A673 (cell line): ENCODE data around the gene ENKD1. TPM values are rescaled to one million over a fixed set of nuclear protein-coding genes. Genes with fewer than 3 reads are reported as not detected.

Source experiments
- BruUV-seq: library from RNA; stranded (reverse); fragments of 400-500 nt; replicated peaks from 2 replicates; lab custom pipeline; 2021; lab: Mats Ljungman, UMichigan
- CTCF ChIA-PET: fragments of 300-600 bp; sonication (Branson Sonifier 250); formaldehyde crosslinking; loops from one replicate; lab custom pipeline; 2022; ENCODE audit warnings: antibody characterized with exemption; lab: Charles Lee
- POLR2A ChIA-PET: fragments of 300-600 bp; sonication (Branson Sonifier 250); formaldehyde crosslinking; loops from one replicate; lab custom pipeline; 2022; ENCODE audit warnings: antibody characterized with exemption; ENCODE audit not compliant: low non-redundant PET; lab: Charles Lee
- DNase-seq: peaks from one replicate; pipeline ENCODE4 v3.0.0-alpha.2; 2015; ENCODE audit warnings: low spot score
- H3K27ac ChIP-seq: fragments of 200-600 bp; sonication (generic); 2 replicates; pipeline ENCODE4 v1.5.1; 2016; ENCODE audit warnings: mixed run types, low read depth, mild to moderate bottlenecking, mixed read lengths, antibody characterized with exemption, low read length; ENCODE audit not compliant: poor library complexity, severe bottlenecking
- H3K27me3 ChIP-seq: fragments of 200-600 bp; sonication (generic); replicated peaks from 2 replicates; pipeline ENCODE4 v1.6.1; 2017; ENCODE audit warnings: mixed run types, low read depth, mild to moderate bottlenecking, mixed read lengths, antibody characterized with exemption, low read length; ENCODE audit not compliant: insufficient read depth, poor library complexity
- H3K36me3 ChIP-seq: fragments of 200-600 bp; sonication (generic); 2 replicates; pipeline ENCODE4 v1.6.1; 2016; ENCODE audit warnings: mixed run types, mild to moderate bottlenecking, mixed read lengths, antibody characterized with exemption, low read length; ENCODE audit not compliant: insufficient read depth, poor library complexity, severe bottlenecking
- H3K4me1 ChIP-seq: fragments of 200-600 bp; sonication (generic); 2 replicates; pipeline ENCODE4 v1.6.1; 2017; ENCODE audit warnings: mixed run types, mild to moderate bottlenecking, mixed read lengths, antibody characterized with exemption, low read length; ENCODE audit not compliant: insufficient read depth, poor library complexity, severe bottlenecking
- H3K4me3 ChIP-seq: fragments of 200-600 bp; sonication (generic); 2 replicates; pipeline ENCODE4 v1.5.1; 2016; ENCODE audit warnings: low read depth, mixed run types, mild to moderate bottlenecking, mixed read lengths, low read length; ENCODE audit not compliant: poor library complexity, severe bottlenecking
- H3K9me3 ChIP-seq: fragments of 200-600 bp; sonication (generic); 2 replicates; pipeline ENCODE4 v1.6.1; 2016; ENCODE audit warnings: mixed run types, low read depth, mild to moderate bottlenecking, mixed read lengths, antibody characterized with exemption, low read length; ENCODE audit not compliant: poor library complexity, severe bottlenecking
- EZH2 ChIP-seq: fragments of 200-600 bp; sonication (generic); IDR thresholded peaks from 2 replicates; pipeline ENCODE4 v1.6.1; 2017; ENCODE audit warnings: borderline replicate concordance, low read depth, mild to moderate bottlenecking, mixed read lengths, antibody characterized with exemption, low read length; ENCODE audit not compliant: poor library complexity, severe bottlenecking
- intact Hi-C: fragments of 100-400 bp; cut with micrococcal nuclease; formaldehyde crosslinking; loops from one replicate; pipeline ENCODE4 v1.10.0; 2022; ENCODE audit not compliant: unreplicated experiment
- total RNA-seq: library from RNA; stranded (reverse); gene quantifications from 2 replicates; pipeline ENCODE4 v1.2.3, GENCODE V29; 2021
- TF ChIP-seq, protein P1 (sequence below): fragments of 300-800, 200-600 bp; sonication (generic); conservative IDR thresholded peaks from 2 replicates; pipeline ENCODE4 v1.5.1; 2017; ENCODE audit warnings: low read depth, mild to moderate bottlenecking, antibody characterized with exemption, low read length, moderate library complexity, mixed read lengths

The ENKD1 gene
- total RNA-seq, 1 experiment from 2014 or later = 8.5 TPM

- Histone ChIP-seq H3K9me3 (no peaks in the 10 kb centered on the region), H3K4me3 (no peak overlapping the region), H3K36me3 (peaks cover 16% of the 10 kb centered on the region), H3K27me3 (no peaks in the 10 kb centered on the region), H3K4me1 (no peaks in the 10 kb centered on the region), H3K27ac (no peak overlapping the region)
- no TSS peak for BruUV-seq
- ChIA-PET CTCF (no interaction called here), POLR2A (no interaction called here)
- intact Hi-C loops = no loop called here
- DNase-seq = no peak
- TF ChIP-seq EZH2 = no peak
- TF ChIP-seq, protein P1, sequence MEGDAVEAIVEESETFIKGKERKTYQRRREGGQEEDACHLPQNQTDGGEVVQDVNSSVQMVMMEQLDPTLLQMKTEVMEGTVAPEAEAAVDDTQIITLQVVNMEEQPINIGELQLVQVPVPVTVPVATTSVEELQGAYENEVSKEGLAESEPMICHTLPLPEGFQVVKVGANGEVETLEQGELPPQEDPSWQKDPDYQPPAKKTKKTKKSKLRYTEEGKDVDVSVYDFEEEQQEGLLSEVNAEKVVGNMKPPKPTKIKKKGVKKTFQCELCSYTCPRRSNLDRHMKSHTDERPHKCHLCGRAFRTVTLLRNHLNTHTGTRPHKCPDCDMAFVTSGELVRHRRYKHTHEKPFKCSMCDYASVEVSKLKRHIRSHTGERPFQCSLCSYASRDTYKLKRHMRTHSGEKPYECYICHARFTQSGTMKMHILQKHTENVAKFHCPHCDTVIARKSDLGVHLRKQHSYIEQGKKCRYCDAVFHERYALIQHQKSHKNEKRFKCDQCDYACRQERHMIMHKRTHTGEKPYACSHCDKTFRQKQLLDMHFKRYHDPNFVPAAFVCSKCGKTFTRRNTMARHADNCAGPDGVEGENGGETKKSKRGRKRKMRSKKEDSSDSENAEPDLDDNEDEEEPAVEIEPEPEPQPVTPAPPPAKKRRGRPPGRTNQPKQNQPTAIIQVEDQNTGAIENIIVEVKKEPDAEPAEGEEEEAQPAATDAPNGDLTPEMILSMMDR = no peak
Observed at GRCh38 chr16:67683767-67684166, 17.2 kb upstream of the ENKD1 start.

- Histone ChIP-seq H3K4me1 (no peaks in the 10 kb centered on the region), H3K27ac (no peak overlapping the region), H3K36me3 (peaks cover 16% of the 10 kb centered on the region), H3K4me3 (no peak overlapping the region), H3K9me3 (no peaks in the 10 kb centered on the region), H3K27me3 (no peaks in the 10 kb centered on the region)
- intact Hi-C loops = no loop called here
- TF ChIP-seq, protein P1 = no peak
- no peak for TF ChIP-seq EZH2
- CTCF ChIA-PET = no interaction called here
- BruUV-seq = no TSS peak
- no peak for DNase-seq
- POLR2A ChIA-PET = no interaction called here
Observed at GRCh38 chr16:67679935-67680897, 13.7 kb upstream of the ENKD1 start.

GRCh38 chr16:67678354-67679023, 11.9 kb upstream of the ENKD1 start:
- Histone ChIP-seq H3K36me3 (peaks cover 6% of the 10 kb centered on the region), H3K27me3 (no peaks in the 10 kb centered on the region), H3K4me1 (peaks cover 11% of the 10 kb centered on the region), H3K4me3 (no peak overlapping the region), H3K27ac (no peak overlapping the region), H3K9me3 (no peaks in the 10 kb centered on the region)
- no peak for TF ChIP-seq EZH2
- TF ChIP-seq, protein P1 = no peak
- no TSS peak for BruUV-seq
- intact Hi-C loops = no loop called here
- no peak for DNase-seq
- ChIA-PET POLR2A (no interaction called here), CTCF (interaction anchor here (0.7 kb wide), 1 partner anchor 170 kb away, joined by 5 read pairs; no protein-coding TSS in a partner anchor)
